PC-3 (cell line): Measurements from ENCODE around the gene CCDC142.

Experiments used
- CTCF ChIP-seq: fragments of 300-600 bp; sonication (generic); conservative IDR thresholded peaks from 2 replicates; pipeline ENCODE4 v1.5.1; 2017; ENCODE audit warnings: antibody characterized with exemption, low read depth, mild to moderate bottlenecking, low read length
- EZH2 ChIP-seq: fragments of 300-600 bp; sonication (generic); IDR thresholded peaks from one replicate; pipeline ENCODE4 v1.6.1; 2017; ENCODE audit warnings: antibody characterized with exemption, mild to moderate bottlenecking, low read length; ENCODE audit not compliant: unreplicated experiment

DNA sequence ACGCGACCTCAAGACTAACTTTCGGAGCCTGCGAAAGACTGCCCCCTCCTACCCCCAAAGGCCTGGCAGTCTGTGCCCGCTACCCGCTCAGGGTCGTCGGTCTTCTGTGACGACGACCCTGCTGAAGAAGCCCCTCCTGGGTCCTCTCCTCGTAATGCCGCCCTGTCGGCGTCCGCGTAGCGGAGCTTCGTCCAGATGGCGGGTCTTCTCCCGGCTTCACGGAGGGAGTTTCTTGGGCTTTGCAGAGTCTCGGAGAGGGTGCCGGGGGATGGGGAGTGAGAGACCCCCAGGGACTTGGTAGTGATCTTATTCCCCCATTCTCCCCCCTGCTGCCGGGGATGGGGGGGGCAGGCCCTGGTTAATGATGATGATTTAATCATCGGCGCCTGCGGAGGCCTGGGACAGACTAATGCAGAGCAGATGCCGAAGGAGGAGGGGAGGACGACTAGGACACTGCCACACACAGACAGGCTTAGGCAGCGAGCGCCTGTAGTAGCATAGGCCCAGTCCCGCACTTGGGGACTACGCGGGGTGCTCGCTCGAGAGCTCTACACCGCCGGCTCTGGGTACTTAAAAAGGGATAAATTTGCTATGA, 25.2 kb upstream of the CCDC142 start:
- TF ChIP-seq CTCF (no peak), EZH2 (no peak)
